Measurements from ENCODE around the gene SLCO1B1. TPM values are rescaled to one million over a fixed set of nuclear protein-coding genes. Genes with fewer than 3 reads are reported as not detected.

SLCO1B1 gene
- total and polyA plus RNA-seq, 2 of the 8 experiments (the other 6 are each of a cell fraction or from before 2014, with no cell fraction given), result 0.13 TPM; not detected in 1

DNA sequence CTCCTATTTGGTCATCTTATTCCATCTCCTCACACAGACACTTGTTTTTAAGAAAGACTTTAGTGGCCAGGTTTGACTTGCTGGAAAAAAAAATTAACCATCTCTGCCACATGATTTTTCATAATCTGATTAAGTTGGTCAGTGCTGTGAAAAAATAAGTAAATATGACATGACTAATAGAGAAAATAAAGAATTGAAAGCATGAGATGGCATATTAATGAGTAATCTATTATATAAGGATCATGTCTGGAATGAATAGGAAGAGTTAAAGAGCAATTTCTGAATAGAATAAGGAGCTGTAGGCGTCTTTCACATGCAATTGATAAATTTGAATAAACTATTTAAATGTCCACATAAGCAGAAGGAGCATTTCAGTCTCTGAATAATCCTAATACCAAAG, 12.2 kb upstream of the SLCO1B1 start:
- Histone ChIP-seq H2BK15ac (ENCODE audit: low read length) (no peak overlapping the region), H3K4me3 (ENCODE audit: extremely low read depth in 1 of 4, insufficient read depth in 2 of 4, low read depth in 3 of 4, low read length in 4 of 4) (no peak overlapping the region), H3K27ac (ENCODE audit: low read depth, low read length) (no peak overlapping the region), H3K18ac (ENCODE audit: extremely low read depth, low read length) (no peak overlapping the region), H3K4ac (replicated peaks; ENCODE audit: insufficient read length, low read depth, low read length) (no peak overlapping the region), H2BK5ac (ENCODE audit: low read depth, low read length) (no peak overlapping the region; the same call in 1 of the 2 replicates), H3K14ac (ENCODE audit: insufficient read length) (no peak overlapping the region), H3K79me2 (ENCODE audit: control insufficient read depth in 1 of 2, insufficient read depth in 2 of 2, low read length in 2 of 2) (no peaks in the 10 kb centered on the region), H3K36me3 (ENCODE audit: control insufficient read depth in 2 of 4, insufficient read depth in 4 of 4, low read length in 3 of 4) (no peaks in the 10 kb centered on the region), H4K20me1 (replicated peaks in 1 of 2; ENCODE audit: control insufficient read depth in 1 of 2, insufficient read depth in 2 of 2, low read length in 2 of 2) (no peaks in the 10 kb centered on the region), H3K56ac (replicated peaks; ENCODE audit: insufficient read length, low read depth, low read length) (no peak overlapping the region), H4K91ac (replicated peaks; ENCODE audit: insufficient read length, low read length) (no peak overlapping the region), H2AFZ (ENCODE audit: low read length) (no peak overlapping the region), H3K9me3 (ENCODE audit: insufficient read depth in 2 of 2, low read depth in 1 of 2, low read length in 1 of 2) (no peaks in the 10 kb centered on the region), H2AK5ac (ENCODE audit: low read depth, low read length) (no peak overlapping the region), H3K23me2 (ENCODE audit: low read depth, low read length) (no peaks in the 10 kb centered on the region), H3K9ac (replicated peaks in 1 of 4; ENCODE audit: extremely low read depth in 1 of 4, low read depth in 3 of 4, low read length in 3 of 4) (no peak overlapping the region), H3K27me3 (replicated peaks in 1 of 4; ENCODE audit: control insufficient read depth in 3 of 4, extremely low read depth in 1 of 4, insufficient read depth in 3 of 4, low read length in 3 of 4) (no peaks in the 10 kb centered on the region), H3K4me1 (replicated peaks in 1 of 4; ENCODE audit: control insufficient read depth in 3 of 4, insufficient read depth in 4 of 4, low read length in 3 of 4) (no peaks in the 10 kb centered on the region), H4K5ac (ENCODE audit: insufficient read length, low read depth, low read length) (no peak overlapping the region), H3K23ac (ENCODE audit: insufficient read length) (no peak overlapping the region), H3K79me1 (ENCODE audit: low read depth, low read length) (no peaks in the 10 kb centered on the region), H2BK20ac (ENCODE audit: low read length) (no peak overlapping the region), H2BK12ac (ENCODE audit: low read depth, low read length) (no peak overlapping the region), H4K8ac (ENCODE audit: extremely low read depth, insufficient read depth, low read length) (no peak overlapping the region), H2BK120ac (replicated peaks; ENCODE audit: low read depth, low read length) (no peak overlapping the region), H3K4me2 (ENCODE audit: insufficient read depth in 1 of 2, low read depth in 2 of 2, low read length in 2 of 2) (no peak overlapping the region)
- FAIRE-seq, result no peak
- DNase-seq (ENCODE audit: low read depth in 1 of 2, low spot score in 2 of 2), result no peak
- TF ChIP-seq CTBP2 (IDR thresholded peaks at IDR 0.05; ENCODE audit: borderline replicate concordance, insufficient read depth, insufficient read length, low read length) (no peak), CREB1 (IDR thresholded peaks at IDR 0.05) (no peak), HDAC2 (IDR thresholded peaks at IDR 0.05; ENCODE audit: borderline replicate concordance in 1 of 2, low read depth in 2 of 2, low read length in 2 of 2) (no peak), PHF8 (conservative IDR thresholded peaks at IDR 0.05; ENCODE audit: low read depth, low read length) (no peak)
- WGBS, 2 experiments (ENCODE audit: extremely low coverage in 1 of 2, insufficient coverage in 1 of 2, insufficient read length in 1 of 2, insufficient replicate concordance in 2 of 2, low coverage in 1 of 2, low lambda C conversion rate in 2 of 2, missing lambda C conversion rate in 1 of 2), result 95% methylated on average over 1 of the region's 1 CpG; no CpG with 5 or more reads in 1 of the 2 experiments
- CTCF ChIA-PET (ENCODE audit: partially characterized antibody), result no interaction called here
- POLR2A ChIA-PET (ENCODE audit: partially characterized antibody), result no interaction called here

All from H1 (cell line).